DMS79 (cell line): ENCODE measurements around the gene ENAH.
"Not testable (repeated sequence)": the region's sequence is repeated elsewhere in the genome, so short reads cannot be mapped to it uniquely, and the experiment has no call there.

Experiments used
- DNase-seq: peaks from one replicate; lab custom pipeline; 2025; lab: John Stamatoyannopoulos, UW

Gene ENAH

GRCh38 chr1:225493591-225494246 lies 159.2 kb downstream of the ENAH start:
- DNase-seq = no peak

DNA sequence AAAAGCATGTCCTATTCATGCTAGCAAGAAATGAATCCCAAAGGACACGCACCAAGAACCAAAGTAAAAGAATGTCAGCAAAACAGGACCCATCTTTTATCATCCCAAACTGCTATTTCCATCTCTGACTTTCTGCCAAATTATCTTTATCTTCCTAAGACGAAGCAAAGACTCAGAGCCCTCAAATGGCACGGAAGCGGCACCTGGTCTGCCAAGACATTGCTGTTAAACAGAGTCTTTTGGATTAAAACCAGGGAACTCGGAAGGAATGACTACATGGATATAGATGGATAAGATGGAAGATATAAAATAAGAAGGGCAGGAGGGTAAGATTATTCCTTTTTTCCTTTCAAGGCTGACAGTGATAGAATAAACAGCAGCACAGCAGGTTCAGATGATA lies 164.2 kb downstream of the ENAH start:
- no peak for DNase-seq

GRCh38 chr1:225486856-225487255 lies 166.1 kb downstream of the ENAH start:
- DNase-seq = no peak

- DNase-seq = no peak
These were observed 166.9 kb downstream of the ENAH start for GRCh38 chr1:225485991-225486530.

DNA sequence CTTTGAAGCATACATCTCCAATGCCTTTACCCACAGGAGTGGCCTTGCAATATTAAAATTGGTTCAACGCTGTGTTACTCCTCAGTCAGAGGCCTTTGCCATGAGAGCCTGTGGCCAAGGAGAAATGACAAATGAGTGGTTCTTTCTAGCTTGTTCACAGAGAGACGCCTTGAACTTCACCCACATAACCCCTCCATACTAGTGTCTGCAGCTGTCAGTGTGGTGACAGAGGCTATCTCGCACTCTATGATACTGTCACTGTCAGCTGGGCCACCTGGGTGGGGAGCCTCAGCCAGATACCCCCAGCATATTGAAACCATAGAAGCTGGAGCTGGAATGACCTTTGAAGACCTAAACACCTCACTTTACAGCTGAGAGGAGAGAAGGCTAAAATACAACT lies 167.7 kb downstream of the ENAH start:
- no peak for DNase-seq

GRCh38 chr1:225484657-225485214 lies 168.2 kb downstream of the ENAH start:
- no peak for DNase-seq

DNA sequence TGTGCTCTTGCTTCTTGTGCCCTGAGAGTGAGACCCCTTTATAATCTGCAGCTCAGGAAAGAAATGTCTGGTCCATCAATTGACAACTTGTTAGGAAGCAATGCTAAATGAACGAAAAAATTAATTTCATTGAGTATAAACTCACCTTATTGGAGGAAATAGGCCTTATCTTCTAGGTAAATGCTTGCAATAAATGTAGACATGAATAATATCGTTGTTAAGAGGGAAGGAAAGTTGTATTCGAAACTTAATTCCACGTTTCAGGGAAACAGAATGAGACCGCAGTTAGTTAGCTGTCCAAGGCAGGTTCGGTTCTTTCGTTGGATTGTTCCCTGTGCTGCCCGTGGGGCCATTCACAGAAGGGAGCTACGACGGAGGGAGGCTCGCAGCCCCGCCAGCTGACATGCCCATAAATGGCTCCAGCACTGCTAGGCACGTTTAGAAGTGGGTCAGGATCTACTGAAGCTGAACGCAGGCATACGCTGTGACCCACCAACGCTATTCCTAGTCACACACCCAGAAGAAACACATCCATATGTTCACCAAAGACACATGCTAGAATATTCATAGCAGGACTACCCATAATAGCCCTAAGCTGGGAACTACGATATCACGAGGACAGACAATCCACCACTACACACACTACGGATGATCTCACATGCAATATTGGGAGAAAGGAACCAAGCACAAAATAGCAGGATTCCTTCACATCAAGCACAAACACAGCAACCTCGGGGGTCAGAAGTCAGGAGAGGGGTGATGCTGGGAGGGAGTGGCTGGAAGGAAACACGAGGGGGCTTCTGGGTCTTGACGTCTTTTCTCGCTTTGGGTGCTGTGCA lies 168.9 kb downstream of the ENAH start:
- DNase-seq = no peak

- no peak for DNase-seq
These were observed 170.4 kb downstream of the ENAH start for GRCh38 chr1:225482421-225482950.

GRCh38 chr1:225481738-225482137 lies 171.2 kb downstream of the ENAH start:
- DNase-seq = no peak

DNA sequence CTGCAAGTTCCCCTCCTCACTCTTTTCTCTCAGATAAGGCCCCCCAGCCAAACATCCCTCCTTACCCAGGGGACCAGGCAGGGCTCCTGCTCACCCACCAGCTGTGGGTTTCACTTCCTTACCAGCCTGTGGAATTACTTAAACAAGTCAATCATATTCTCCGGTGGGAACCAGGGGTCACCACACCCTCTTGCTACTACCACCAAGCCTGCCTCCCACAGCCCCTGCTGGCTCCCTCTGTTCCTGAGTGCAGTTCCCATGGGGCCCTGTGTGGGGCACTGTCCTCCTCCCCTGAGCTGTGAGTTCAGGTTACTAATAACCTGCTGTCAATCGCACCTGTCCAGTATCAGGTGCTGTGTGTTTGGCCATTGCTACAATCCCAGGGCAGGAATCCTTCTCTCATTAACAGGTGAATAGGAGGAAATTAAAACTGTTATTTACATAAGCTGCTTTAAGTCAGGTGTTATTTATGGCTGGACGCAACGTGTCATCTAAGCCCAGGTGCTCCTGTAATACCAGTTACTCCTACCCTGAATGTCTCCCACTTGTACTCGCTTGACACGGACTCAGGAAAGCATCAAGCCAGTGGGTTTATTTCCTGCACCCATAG lies 172.0 kb downstream of the ENAH start:
- no peak for DNase-seq

GRCh38 chr1:225479996-225480720 lies 172.8 kb downstream of the ENAH start:
- no peak for DNase-seq

GRCh38 chr1:225479341-225479740 lies 173.6 kb downstream of the ENAH start:
- no peak for DNase-seq

GRCh38 chr1:225477296-225477911 lies 175.5 kb downstream of the ENAH start:
- DNase-seq = no peak

- DNase-seq = no peak
These were observed 176.4 kb downstream of the ENAH start for GRCh38 chr1:225476538-225476988.

DNA sequence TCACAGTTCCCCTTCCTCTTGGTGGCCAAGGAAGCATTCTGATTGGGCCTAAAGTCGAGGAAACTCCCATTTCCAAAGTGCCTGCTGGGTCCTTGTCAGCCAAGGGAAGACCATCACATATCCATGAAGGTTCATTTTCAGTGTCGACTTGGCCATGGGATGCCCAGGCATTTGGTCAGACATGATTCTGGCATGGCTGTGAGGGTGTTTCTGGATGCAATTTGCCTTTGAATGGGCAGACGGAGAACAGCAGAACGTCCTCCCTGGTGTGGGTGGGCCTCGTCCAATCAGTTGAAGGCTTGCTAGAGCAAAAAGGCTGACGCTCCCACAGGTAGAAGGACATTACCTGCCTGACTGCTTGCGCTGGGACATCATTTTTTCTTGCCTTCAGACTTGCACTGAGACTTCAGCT lies 176.8 kb downstream of the ENAH start:
- DNase-seq = no peak

DNA sequence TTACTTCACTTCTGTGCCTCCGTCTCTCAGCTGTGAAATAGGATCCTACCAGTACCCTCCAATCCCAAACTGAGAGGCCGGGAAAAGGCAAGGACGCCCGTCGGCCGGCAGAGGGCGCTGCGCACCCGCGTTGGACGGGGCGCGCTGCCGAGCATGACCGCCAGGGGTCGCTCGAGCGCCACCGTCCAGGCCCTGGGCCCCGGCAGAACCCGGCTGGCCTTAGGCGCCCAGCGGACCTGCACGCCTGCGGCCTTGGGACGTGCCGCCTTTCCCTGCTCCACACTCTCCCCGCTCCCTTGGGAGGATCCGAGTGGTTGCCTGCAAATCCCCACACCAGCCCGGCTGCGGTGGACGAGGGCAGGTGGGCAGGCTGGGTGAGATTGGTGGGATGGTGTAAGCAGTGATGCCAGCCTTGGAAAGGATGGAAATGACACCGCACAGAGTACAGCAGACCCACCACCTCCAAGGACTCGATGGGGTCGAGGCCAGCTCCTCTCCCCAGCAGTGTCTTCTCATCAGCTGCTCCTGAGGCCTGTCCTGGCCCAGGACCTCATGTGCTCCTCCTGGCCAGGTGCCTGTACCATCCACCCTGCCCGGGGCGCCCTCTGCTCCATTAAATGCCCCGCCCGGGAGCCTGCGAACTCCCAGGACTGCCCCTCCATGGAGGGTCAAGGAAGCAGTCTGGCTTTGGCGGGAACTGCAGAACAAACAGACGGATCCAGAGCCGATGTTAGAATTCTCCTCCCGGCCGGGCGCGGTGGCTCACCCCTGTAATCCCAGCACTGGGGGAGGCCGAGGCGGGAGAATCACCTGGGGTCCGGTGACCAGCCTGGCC lies 177.7 kb downstream of the ENAH start:
- DNase-seq = no peak

- DNase-seq = no peak
These were observed 178.4 kb downstream of the ENAH start for GRCh38 chr1:225474439-225474985.

DNA sequence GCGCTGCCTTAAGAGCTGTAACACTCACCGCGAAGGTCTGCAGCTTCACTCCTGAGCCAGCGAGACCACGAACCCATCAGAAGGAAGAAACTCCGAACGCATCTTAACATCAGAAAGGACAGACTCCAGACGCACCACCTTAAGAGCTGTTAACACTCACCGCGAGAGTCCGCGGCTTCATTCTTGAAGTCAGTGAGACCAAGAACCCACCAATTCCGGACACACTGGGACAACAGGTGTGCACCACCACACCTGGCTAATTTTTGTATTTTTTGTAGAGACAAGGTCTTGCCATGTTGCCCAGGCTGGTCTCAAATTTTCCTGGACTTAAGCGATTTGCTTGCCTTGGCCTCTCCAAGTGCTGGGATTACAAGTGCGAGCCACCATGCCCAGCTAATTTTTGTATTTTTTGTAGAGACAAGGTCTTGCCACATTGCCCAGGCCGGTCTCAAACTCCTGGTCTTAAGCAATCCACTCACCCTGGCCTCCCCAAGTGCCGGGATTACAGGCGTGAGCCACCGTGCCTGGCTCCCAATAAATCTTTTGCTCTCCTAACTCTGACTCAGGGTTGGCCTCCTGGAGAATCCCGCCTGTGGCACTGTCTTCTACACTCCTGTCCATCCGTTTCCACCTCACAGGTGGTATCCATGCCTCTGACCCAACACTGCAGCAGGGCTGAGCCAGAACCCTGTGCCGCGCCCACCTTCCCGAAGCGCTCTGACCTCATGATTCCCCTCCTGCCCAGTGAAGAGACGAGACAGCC lies 179.1 kb downstream of the ENAH start:
- DNase-seq = not testable (repeated sequence)

GRCh38 chr1:225473266-225473665 lies 179.7 kb downstream of the ENAH start:
- DNase-seq = not testable (repeated sequence)
